Endothelial cell (in vitro differentiated cells): ENCODE data around the gene HBD. TPM values are rescaled to one million over a fixed set of nuclear protein-coding genes. Genes with fewer than 3 reads are reported as not detected.

Experiments used
- DNase-seq: peaks from one replicate; pipeline ENCODE4 v3.0.0; 2021; ENCODE audit warnings: low spot score
- H3K27ac Mint-ChIP-seq: one replicate; pipeline ENCODE4 v1.8.0; 2021; ENCODE audit warnings: mixed read lengths, inconsistent platforms; ENCODE audit not compliant: unreplicated experiment
- H3K27me3 Mint-ChIP-seq: one replicate; pipeline ENCODE4 v1.8.0; 2021; ENCODE audit warnings: mild to moderate bottlenecking, moderate library complexity, mixed read lengths, inconsistent platforms; ENCODE audit not compliant: unreplicated experiment
- H3K36me3 Mint-ChIP-seq: one replicate; pipeline ENCODE4 v1.8.0; 2021; ENCODE audit warnings: mild to moderate bottlenecking, low read depth, mixed read lengths, inconsistent platforms; ENCODE audit not compliant: unreplicated experiment
- H3K4me1 Mint-ChIP-seq: one replicate; pipeline ENCODE4 v1.8.0; 2021; ENCODE audit warnings: mild to moderate bottlenecking, mixed read lengths, inconsistent platforms; ENCODE audit not compliant: unreplicated experiment
- H3K4me3 Mint-ChIP-seq: one replicate; pipeline ENCODE4 v1.8.0; 2021; ENCODE audit warnings: mild to moderate bottlenecking, mixed read lengths, inconsistent platforms; ENCODE audit not compliant: unreplicated experiment
- H3K9me3 Mint-ChIP-seq: one replicate; pipeline ENCODE4 v1.8.0; 2021; ENCODE audit warnings: mixed read lengths, inconsistent platforms; ENCODE audit not compliant: unreplicated experiment
- CTCF ChIP-seq: fragments of 200-600 bp; sonication (generic); IDR thresholded peaks from one replicate; pipeline ENCODE4 v1.5.0; 2021; ENCODE audit warnings: antibody characterized with exemption; ENCODE audit not compliant: unreplicated experiment
- total RNA-seq: library from RNA; stranded (reverse); fragmentation: NEBNext Ultra II Directional; extraction: Animal tissue kit (Norgen Biotek cat#: 25700); gene quantifications from one replicate; pipeline ENCODE4 v1.2.1, GENCODE V29; 2021; ENCODE audit not compliant: unreplicated experiment

HBD gene
- total RNA-seq, 1 donor from 2014 or later = not detected

- DNase-seq = no peak
- Mint-ChIP-seq H3K36me3 (no peaks in the 10 kb centered on the region), H3K4me1 (peaks cover 7% of the 10 kb centered on the region), H3K4me3 (no peak overlapping the region), H3K9me3 (no peaks in the 10 kb centered on the region), H3K27me3 (no peaks in the 10 kb centered on the region), H3K27ac (no peak overlapping the region)
- TF ChIP-seq CTCF = no peak
Measured at GRCh38 chr11:5229356-5229755, 4.9 kb downstream of the HBD start.

- peaks cover 8% of the 10 kb centered on the region for H3K4me1 Mint-ChIP-seq
- H3K4me3 Mint-ChIP-seq = no peak overlapping the region
Measured at GRCh38 chr11:5228124-5228523, 6.2 kb downstream of the HBD start.

GRCh38 chr11:5227681-5228080 is 6.6 kb downstream of the HBD start:
- Mint-ChIP-seq H3K36me3 (no peaks in the 10 kb centered on the region), H3K9me3 (no peaks in the 10 kb centered on the region)
- TF ChIP-seq CTCF = no peak

More at GRCh38 chr11:5228124-5228523, 6.2 kb downstream of the HBD start:
- H3K27ac Mint-ChIP-seq = no peak overlapping the region
- TF ChIP-seq CTCF = no peak
- H3K9me3 Mint-ChIP-seq = no peaks in the 10 kb centered on the region
- no peaks in the 10 kb centered on the region for H3K36me3 Mint-ChIP-seq
- H3K27me3 Mint-ChIP-seq = no peaks in the 10 kb centered on the region
- DNase-seq = no peak

GRCh38 chr11:5226732-5227310 is 7.5 kb downstream of the HBD start, which contains the start of gene HBB:
Gene HBB, minus strand, starts transcription at chr11:5227071. Its CDS starts 50 bp downstream, at chr11:5227021.
- no peak for DNase-seq
- Mint-ChIP-seq H3K36me3 (peaks cover 3% of the 10 kb centered on the region), H3K27ac (no peak within 1 kb of the TSS), H3K9me3 (no peaks in the 10 kb centered on the region), H3K27me3 (no peaks in the 10 kb centered on the region), H3K4me3 (no peak within 1 kb of the TSS), H3K4me1 (peaks cover 8% of the 10 kb centered on the region)
- TF ChIP-seq CTCF = no peak

More at GRCh38 chr11:5227681-5228080, 6.6 kb downstream of the HBD start:
- Mint-ChIP-seq H3K27me3 (no peaks in the 10 kb centered on the region), H3K4me1 (peaks cover 8% of the 10 kb centered on the region), H3K4me3 (no peak overlapping the region), H3K27ac (no peak overlapping the region)
- no peak for DNase-seq

- no peak for TF ChIP-seq CTCF
- Mint-ChIP-seq H3K4me1 (peaks cover 8% of the 10 kb centered on the region), H3K4me3 (no peak overlapping the region), H3K9me3 (no peaks in the 10 kb centered on the region), H3K27me3 (no peaks in the 10 kb centered on the region), H3K27ac (no peak overlapping the region), H3K36me3 (peaks cover 3% of the 10 kb centered on the region)
- DNase-seq = no peak
Measured at GRCh38 chr11:5225480-5225871, 8.8 kb downstream of the HBD start.
